ENCODE data around the gene ENTPD2. TPM values are rescaled to one million over a fixed set of nuclear protein-coding genes. Genes with fewer than 3 reads are reported as not detected.
A peak's percentile ranks its signal among the peaks of the same experiment; 100 is the strongest.

ENTPD2 gene
- total and polyA plus RNA-seq, 2 donors (not counting 3 experiments of a cell fraction or from before 2014, with no cell fraction given) = not detected

DNA sequence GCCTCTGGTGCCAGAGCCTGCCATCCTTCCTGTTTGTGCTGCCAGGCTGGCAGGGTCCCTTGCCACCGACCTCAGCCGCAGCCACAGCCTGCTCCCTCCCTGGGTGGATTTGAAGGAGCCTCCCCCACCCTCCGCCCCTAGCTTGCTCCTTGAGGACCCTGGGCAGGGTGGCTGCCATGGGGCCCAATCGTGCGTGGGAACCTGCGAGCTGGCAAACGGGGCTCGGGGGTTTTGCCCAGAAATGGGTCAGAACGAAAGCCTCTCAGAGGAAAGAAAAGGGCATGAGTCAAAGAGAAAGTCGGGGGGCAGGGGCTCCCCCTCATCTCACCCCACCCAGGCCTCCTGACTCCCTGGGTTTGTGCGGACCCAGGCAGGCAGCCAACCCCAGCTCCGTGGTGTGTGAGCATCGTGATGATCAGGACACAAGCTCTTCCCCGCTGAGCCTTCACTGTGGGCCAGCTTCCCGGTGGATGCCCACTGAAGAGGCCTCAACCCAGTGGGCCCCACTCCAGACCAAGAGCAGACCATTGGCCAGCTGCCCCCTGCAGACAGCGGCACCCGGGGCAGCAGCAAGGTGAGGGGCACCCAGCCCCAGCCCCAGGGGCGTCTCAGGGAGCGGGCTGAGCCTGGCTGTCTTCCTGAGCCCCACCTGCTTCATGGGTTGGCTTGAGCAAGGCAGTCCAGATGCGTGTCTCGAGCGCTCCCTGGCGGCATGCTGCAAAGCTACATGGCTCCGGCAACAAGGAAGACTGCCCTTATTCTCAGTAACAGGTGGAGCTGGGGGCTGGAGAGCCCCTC is 19.0 kb downstream of the ENTPD2 start:
- H3K9ac ChIP-seq (replicated peaks; ENCODE audit: extremely low read depth, insufficient read depth, low read length) = no peak overlapping the region
- H3K27ac ChIP-seq (ENCODE audit: insufficient read depth, low read depth, low read length) = no peak overlapping the region
- H3K79me2 ChIP-seq (ENCODE audit: control insufficient read depth, insufficient read depth, low read length) = no peaks in the 10 kb centered on the region
- no peak overlapping the region for H2AFZ ChIP-seq (ENCODE audit: low read depth, low read length)
- H3K4me3 ChIP-seq (replicated peaks in 1 of 3; ENCODE audit: insufficient read depth in 1 of 3, low read depth in 1 of 3, low read length in 3 of 3) = no peak overlapping the region
- H3K4me1 ChIP-seq (ENCODE audit: control insufficient read depth, extremely low read depth, insufficient read depth, low read length) = no peaks in the 10 kb centered on the region
- FAIRE-seq = peak; percentile 99
- dilution Hi-C loops (cut with MboI; ENCODE audit: extremely low pct_ligation_motif_present, low sequenced_read_pairs) = no loop called here
- ChIA-PET CTCF (interaction anchor here (0.6 to 4.3 kb wide), 45 partner anchors 8 to 269 kb away, joined by 3 to 111 read pairs (median 4); partner anchors contain the start of genes AJM1, CLIC3, FBXW5 and MAN1B1), POLR2A (interaction anchor here (0.6 kb wide), 2 partner anchors 34 to 106 kb away, joined by 3 to 5 read pairs; no protein-coding TSS in a partner anchor)
- TF ChIP-seq, protein P1, sequence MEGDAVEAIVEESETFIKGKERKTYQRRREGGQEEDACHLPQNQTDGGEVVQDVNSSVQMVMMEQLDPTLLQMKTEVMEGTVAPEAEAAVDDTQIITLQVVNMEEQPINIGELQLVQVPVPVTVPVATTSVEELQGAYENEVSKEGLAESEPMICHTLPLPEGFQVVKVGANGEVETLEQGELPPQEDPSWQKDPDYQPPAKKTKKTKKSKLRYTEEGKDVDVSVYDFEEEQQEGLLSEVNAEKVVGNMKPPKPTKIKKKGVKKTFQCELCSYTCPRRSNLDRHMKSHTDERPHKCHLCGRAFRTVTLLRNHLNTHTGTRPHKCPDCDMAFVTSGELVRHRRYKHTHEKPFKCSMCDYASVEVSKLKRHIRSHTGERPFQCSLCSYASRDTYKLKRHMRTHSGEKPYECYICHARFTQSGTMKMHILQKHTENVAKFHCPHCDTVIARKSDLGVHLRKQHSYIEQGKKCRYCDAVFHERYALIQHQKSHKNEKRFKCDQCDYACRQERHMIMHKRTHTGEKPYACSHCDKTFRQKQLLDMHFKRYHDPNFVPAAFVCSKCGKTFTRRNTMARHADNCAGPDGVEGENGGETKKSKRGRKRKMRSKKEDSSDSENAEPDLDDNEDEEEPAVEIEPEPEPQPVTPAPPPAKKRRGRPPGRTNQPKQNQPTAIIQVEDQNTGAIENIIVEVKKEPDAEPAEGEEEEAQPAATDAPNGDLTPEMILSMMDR (IDR thresholded peaks at IDR 0.05; ENCODE audit: extremely low read depth in 1 of 2, insufficient read depth in 1 of 2, low read depth in 1 of 2, low read length in 2 of 2) = peak; percentile 91 to 97
- no peak for TF ChIP-seq POLR2AphosphoS5 (IDR thresholded peaks at IDR 0.05; ENCODE audit: insufficient read depth, low read depth, low read length)
- H3K27me3 ChIP-seq (ENCODE audit: control insufficient read depth in 2 of 2, insufficient read depth in 2 of 2, low read length in 2 of 2) = no peaks in the 10 kb centered on the region
- peaks cover 0 to 13% of the 10 kb centered on the region in 2 experiments for H3K36me3 ChIP-seq (ENCODE audit: control insufficient read depth in 2 of 2, extremely low read depth in 1 of 2, insufficient read depth in 2 of 2, low read length in 2 of 2)
- DNase-seq (ENCODE audit: low read depth, low spot score) = peak; percentile 82
- no peaks in the 10 kb centered on the region for H4K20me1 ChIP-seq (replicated peaks; ENCODE audit: control insufficient read depth, extremely low read depth, insufficient read depth, low read length)
- BruUV-seq (replicated peaks) = no TSS peak
- H3K9me3 ChIP-seq (replicated peaks; ENCODE audit: control insufficient read depth, insufficient read depth, low read length) = no peaks in the 10 kb centered on the region
- H3K4me2 ChIP-seq (ENCODE audit: insufficient read depth, low read length) = no peak overlapping the region
- no peaks in the 10 kb centered on the region for H3K9me1 ChIP-seq (replicated peaks; ENCODE audit: control insufficient read depth, extremely low read depth, insufficient read depth, low read length)
- intact Hi-C loops (cut with micrococcal nuclease) = loop anchor here (1.0 to 2.0 kb wide), 4 partner anchors 87 to 248 kb away; partner anchors contain the start of genes AJM1 and TMEM141
